Measurements from ENCODE around the gene SMCO2.

- TF ChIP-seq POLR2AphosphoS5 (IDR thresholded peaks at IDR 0.05; ENCODE audit: borderline replicate concordance, low read depth, low read length) (no peak), EZH2 (IDR thresholded peaks at IDR 0.05) (no peak)
Observed at GRCh38 chr12:27511031-27511722, 64.6 kb downstream of the SMCO2 start.

Data from SK-N-MC (cell line).